SHP77 treated with DMSO at 0.1 percent for 48 hours (cell line): Measurements from ENCODE around the gene ACAD8.

Source experiments
- DNase-seq: peaks from one replicate; lab custom pipeline; 2025; lab: John Stamatoyannopoulos, UW

ACAD8 gene

DNA sequence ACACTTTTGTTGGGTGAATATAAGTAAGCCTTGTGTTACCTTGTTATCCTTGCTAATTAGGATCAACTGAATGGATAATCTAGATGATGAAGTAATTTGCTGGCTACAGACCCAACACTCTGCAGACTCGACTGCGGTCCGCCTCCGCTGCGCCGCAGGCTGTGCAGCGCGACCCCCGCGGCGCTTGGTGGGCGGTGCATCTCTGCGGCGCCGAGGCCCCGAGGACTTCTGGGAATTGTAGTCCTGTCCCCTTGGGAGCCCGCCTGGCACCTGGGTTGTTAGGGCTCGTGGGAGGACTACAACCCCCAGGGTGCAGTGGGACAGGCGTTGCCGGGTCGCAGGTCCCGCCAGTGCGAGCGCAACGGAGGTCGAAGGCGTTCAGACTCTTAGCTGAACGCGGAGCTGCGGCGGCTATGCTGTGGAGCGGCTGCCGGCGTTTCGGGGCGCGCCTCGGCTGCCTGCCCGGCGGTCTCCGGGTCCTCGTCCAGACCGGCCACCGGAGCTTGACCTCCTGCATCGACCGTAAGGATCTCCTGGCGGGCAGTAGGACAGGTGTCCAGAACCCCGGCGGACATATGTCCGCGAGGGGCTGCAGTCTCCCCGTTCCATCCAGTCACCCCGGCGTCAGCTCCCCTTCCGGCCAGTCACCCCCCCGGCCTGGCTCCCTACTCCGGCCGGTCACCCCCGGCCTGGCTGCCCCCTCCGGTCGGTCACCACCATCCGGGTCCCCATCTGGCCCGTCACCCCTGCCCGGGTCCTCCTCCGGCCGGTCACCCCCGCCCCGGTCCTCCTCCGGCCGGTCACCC lies at the start of gene ACAD8, which contains the start of gene THYN1:
TSS of gene ACAD8 (plus strand) at position 381 of the 806 bp plus-strand sequence. CDS start at position 414, 33 bp downstream.
TSS of gene THYN1 (minus strand) at position 165 of the 806 bp plus-strand sequence. CDS start 470 bp downstream, outside the sequence.
- peak; percentile 90 for DNase-seq

DNA sequence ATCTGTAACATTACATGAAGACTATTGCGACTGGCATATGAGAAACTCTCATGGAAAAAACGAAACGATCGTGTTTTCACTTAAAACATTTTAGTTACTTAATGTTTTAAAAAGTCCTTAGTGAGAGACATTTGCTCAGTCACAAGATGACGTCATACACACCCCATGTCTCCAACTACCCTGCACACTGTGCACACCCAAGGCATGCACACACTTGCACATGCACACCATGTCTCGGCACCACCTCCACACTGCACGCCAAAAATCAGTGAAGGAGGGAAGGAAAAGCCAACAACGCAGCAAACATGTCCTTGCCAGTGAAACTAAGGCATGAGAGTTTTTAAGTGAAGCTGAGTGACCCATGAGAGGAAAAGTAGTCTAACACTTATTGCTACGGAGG lies 47.6 kb upstream of the ACAD8 start:
- no peak for DNase-seq

DNA sequence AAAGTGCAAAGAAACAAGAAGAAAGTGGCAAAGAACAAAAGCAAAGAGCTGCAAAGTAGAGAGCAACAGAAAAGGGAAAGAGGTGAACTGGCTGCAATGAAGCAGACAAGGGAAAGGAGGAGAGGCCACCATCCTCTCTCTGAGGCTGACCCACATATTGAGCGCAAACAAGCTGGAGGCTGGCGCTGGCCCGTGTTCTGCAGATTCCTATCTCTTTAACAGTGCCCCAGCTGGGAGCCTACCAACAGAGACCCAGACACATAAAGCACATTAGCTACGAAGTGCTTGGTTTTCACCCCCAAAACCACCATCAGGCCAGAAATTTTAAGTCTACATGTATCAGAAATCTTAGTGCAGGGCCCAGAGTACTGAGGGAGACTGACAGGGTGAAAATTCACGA lies 47.2 kb upstream of the ACAD8 start:
- DNase-seq, result no peak

DNA sequence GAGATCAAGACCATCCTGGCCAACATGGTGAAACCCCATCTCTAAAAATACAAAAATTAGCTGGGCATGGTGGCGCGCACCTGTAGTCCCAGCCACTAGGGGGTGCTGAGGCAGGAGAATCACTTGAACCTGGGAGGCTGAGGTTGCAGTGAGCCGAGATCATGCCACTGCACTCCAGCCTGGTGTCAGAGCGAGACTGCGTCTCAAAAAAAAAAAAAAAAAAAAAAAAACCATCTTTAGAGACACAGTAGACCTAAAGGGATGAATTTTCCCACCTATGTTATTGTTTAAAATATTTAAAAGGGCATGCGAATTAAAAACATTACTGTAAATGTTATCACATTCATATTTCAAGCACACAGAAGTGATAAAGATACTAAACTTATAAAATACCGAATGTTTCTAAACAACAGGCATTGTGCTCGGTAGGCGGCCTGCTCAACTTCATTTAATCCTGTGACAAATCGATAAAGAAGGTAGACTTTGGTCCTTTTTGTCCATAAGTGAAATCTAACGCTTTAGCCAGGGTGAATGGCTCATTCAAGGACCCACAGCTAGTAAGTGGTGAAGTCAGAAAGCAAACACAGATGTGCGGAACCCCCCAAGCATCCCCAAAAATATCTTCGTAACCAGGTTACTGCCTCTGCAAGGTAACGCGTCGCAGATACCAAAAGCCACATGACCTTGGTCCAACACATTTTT lies 45.7 kb upstream of the ACAD8 start:
- peak; percentile 3 for DNase-seq

DNA sequence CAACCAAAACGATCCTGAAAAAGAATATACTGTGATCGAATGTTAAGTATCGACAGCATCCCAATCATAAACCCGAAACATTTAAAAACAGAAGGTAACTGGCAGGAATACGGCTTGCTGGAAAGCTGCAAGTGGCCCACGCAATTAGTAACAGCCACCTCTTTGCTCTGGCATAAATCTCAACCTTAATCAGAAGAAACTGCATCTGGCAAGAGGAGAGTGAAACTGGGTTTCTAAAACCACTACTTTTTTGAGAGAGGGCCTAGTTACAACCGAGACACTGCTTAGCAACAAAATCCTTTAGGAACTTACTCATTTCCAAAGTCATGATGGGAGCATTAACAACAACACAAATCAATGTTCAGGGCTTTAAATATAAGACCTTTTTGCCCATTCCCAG lies 37.5 kb upstream of the ACAD8 start:
- no peak for DNase-seq

DNA sequence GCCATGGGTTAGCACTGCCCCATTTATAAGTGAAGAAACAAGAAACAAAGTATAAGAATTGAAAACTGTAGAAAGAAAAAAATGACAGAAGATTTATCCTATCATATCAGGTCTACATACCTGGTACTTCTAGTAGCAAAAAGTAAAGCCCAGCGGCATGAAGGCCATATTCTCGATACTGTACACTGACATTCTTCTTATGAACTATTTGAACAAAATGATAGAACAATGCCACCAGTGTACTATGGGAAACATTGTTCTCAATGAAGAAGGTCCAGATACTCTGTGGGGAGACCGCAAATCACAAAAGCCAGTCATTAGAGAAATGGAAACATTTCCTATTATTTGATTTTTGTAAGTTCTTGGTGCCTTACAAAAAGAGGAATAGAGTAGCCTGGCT lies 36.6 kb upstream of the ACAD8 start:
- no peak for DNase-seq

DNA sequence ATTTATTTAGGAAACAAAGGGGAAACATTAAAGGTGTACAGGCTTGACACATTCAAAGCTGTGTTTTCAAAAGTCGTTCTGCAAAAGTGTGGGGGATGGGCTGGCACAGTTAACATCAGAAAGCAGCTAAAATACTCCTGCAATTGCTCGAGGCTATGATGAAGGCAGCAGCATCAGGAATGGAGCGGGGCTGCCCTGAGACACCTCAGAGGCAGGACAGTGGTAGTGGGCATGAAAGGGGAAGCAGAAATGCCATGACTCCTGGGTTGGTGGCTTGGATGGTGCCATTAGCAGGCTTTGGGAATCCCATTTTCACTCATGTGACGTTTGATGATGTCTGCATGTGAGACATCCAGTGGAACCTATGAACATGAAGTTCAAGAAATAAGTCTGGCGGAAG lies 30.2 kb upstream of the ACAD8 start:
- no peak for DNase-seq

DNA sequence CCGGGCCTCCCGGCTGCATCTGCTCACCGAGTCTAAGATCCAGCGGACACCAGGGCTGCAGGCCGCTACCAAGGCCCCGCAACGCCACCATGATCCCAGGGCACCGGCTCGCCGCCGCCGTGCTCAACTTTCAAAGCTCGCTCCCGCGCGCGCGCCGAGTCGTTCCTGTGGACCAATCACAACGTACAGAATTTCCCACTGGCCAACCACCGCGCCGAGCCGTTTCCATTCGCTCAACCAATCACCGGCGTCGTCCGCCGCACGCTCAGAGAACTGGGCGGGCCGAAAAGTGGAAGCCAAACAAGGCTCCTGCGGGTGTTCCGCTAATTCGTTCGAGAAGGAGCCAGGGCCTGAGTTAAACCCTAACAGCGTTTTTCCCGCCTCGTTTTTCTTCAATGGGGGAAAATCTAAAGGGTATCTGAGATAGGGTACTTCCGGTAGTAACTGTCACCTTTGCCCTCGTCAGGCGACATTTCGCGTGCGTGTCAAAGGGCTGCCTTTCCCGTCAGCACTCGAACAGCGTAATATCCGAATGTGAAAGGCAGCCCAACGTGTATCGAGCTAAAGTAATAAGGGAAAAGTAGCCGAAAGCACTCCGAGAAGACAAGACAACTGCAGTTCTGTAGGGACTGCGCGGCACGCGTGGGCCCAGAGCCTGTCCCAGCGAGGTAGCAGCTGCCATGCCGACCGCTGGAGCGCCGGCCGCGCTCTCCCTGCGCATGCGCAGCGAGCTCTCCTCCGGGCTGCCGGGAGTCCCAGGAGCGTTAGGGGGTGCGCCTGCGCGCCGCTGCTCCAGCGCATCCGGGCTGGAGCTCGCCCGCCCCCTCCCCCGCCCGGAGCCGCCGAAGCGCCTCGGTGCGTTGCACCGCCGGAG lies 29.3 kb upstream of the ACAD8 start, which contains the start of the genes NCAPD3 and VPS26B:
TSS of gene NCAPD3 (minus strand) at position 132 of the 874 bp plus-strand sequence. CDS start at position 91, 41 bp downstream.
TSS of gene VPS26B (plus strand) at position 836 of the 874 bp plus-strand sequence. CDS start 452 bp downstream, outside the sequence.
- peak; percentile 90 for DNase-seq

DNA sequence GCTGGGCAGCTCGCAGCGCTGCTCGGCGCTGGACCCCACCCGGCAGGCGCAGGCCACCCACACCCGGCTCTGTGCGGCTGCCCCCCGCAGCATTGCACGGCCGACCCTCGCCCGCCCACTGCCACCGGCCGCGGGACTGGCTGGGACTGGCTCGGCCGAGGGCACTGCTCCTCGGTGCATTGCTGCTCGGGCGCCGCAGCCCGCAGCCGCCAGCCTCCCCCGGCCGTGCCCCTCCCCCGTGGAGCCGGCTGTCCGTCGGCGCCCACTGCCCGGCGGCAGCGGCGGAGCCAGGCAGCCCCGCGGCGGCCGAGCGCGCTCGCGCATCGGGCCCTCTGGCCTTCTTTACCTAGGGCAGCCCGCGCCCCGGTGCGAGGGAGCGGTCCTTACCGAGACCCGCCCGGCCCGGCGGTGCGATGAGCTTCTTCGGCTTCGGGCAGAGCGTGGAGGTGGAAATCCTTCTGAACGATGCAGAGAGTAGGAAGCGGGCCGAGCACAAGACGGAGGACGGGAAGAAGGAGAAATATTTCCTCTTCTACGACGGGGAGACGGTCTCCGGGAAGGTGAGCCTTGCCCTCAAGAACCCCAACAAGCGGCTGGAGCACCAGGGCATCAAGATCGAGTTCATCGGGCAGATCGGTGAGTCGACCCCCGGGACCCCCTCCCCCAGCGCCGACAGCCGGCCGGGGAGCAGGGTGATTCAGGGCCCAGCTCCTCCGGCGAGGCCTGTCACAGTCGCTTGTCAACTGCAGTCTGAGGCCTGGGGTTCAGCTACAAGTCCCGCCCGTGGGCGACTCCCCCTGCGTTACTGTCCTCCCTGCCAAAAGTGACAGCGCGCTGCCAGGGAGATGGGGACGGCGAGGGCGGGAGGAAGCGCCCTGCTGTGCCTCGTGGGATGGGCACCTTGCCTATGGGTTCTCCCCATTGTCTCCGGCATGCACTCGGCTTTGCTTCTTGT lies 28.4 kb upstream of the ACAD8 start:
- DNase-seq, result no peak

DNA sequence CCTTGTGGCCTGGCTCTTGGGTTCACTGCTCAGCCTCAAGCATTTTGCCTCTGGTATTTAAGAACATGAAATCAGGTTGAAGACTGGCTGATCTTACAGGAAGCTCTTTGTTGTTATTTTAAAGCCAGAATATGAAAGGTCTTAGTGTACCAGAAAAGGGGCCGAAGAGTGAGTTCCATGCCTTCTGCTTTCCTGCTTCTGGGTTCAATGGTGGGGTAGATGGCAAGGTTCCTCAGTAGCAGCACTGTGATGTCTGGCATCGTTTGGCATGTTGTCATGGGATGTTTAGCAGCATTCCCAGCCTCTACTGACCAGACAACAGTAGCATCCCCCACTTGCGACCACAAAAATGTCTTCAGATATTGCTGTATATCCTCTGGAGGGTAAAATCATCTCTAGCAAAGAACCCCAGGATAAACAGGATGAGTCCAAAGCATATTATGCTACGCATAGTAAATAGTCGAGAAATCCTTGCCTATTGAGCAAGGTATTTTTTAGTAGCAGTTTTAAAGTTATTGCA lies 26.5 kb upstream of the ACAD8 start:
- no peak for DNase-seq

DNA sequence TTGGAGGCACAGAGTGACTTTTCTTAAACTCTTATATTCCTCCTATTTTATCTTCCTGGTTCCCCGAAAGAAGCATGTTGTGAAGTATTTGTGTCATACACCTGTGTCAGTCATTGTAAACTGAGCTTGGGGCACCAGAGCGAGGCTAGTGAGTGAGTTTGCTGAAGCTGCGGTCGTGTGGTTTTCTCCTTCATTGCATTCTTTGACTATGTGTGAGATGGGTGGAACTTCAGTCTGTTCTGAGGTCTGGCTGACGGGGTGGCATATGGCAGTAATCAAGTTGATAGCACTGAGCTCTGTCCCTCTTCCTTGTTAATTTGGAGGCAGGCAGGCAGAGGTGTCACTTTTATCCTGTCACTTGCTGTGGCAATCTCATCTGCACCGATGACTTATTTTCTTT lies 24.7 kb upstream of the ACAD8 start:
- no peak for DNase-seq

DNA sequence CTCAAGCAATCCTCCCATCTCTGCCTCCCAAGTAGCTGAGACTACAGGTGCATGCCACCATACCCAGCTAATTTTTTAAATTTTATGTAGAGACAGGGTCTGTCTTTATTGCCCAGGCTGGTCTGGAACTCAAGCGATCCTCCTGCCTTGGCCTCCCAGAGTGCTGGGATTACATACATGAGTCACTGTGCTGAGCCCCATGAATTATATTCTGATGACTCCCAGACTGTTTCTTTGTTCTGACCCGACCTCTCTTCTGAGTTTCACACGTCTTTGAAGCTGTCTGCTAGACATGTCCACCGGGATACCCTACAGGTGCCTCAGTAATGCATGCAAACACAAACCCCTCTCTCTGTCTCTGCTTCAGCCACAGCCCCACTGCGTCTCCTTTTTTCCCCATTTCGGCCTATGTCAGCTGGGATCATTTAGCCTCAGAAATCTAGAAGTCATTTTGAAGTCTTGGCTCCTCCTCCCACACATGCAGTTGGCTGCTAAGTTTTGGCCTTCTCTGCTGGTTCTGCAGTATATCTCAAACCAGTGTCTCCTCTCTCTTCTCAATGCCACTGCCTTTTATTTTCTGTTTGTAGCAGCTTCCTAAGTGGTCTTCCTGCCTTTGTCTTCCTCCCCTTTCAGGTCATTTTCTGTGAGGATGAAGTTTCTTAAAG lies 24.1 kb upstream of the ACAD8 start:
- DNase-seq, result no peak

DNA sequence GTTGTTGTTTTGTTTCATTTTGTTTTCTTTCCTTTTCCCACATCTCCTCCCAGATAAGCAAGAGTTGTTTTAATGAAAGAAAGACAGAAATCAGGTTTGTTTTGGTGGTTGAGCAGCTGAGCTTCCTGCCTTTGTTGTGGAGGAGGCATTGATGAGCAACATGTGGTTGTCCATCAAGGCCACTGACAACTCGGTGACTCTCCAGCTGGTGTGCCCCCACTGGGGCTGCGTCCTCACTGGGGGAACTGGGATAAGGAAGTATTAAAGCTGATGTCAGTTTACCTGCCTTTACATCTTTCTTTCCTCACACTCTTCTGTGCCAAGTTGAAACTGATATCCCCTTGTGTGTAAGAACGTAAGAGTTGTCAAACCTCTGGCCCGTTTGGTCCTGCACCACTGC lies 23.0 kb upstream of the ACAD8 start:
- DNase-seq, result no peak

DNA sequence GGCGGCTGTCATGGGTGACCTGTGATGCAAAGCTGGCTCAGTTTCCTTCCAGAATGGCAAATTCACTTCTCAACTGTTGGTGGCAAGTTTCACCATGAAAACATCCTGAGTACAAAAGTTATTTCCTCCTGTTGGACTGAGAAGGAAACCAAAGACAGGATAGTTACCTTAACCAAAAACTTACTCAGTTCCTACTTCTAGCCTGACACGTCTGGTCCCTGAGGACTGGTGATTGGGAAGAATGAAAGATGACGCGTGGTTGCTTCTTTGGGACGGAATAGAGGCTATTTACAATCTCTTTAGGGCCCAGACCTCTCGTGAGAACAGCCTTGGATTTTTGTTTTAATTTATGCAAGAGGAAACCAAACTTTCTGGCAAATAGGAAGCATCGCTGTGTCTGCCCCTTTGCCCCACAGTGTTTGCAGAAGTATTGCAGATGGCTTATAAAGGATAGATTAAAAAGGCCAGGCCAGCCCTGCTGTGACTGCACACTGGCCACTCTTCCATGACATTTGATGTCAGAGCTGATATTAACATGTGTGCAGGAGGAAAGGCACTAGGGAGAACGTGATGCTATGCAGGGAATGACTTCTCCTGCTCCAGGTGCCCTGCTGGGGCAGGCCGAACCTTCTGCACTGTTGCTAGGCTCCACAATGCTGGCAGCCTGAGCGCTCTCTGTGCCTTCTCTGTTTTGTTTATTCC lies 21.3 kb upstream of the ACAD8 start:
- no peak for DNase-seq

DNA sequence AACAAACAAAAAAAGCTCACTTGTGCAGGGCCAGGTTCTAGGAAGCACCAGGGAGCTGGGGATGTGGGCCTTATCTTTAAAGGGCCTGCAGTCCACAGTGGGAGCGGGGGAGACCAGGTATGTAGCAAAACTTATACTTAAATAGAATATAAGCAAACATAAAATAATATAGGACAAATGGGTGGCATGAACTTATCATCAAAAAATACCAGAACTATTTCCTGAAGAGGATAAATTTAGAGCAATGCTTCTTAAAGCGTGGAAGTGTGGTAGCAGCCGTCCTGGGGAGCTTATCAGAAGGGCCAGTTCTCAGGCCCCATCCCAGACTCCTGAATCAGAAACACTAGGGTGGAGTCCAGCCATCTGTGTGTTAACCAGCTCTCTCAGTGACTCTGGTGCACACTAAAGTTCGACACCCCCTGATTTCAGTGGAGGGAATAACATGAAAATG lies 19.6 kb upstream of the ACAD8 start:
- DNase-seq, result no peak

DNA sequence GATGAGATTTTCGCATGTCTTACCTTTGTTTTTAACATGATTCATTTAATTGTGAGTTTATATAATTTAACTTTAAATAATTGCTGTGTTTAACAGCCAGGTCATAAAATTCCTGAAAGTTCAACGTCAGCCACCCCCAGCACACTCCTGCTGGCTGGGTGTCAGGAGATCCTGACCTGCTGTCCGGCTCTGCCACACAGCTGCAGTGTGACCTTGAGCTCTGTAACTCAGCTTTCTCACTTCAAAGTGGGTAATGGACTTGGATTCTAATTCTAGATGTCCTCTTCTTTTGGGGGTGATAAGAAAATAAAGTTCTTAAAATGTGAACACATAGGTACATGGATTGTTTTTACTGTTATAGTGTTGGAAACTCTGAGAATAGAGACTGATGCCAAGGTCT lies 18.0 kb upstream of the ACAD8 start:
- DNase-seq, result no peak

DNA sequence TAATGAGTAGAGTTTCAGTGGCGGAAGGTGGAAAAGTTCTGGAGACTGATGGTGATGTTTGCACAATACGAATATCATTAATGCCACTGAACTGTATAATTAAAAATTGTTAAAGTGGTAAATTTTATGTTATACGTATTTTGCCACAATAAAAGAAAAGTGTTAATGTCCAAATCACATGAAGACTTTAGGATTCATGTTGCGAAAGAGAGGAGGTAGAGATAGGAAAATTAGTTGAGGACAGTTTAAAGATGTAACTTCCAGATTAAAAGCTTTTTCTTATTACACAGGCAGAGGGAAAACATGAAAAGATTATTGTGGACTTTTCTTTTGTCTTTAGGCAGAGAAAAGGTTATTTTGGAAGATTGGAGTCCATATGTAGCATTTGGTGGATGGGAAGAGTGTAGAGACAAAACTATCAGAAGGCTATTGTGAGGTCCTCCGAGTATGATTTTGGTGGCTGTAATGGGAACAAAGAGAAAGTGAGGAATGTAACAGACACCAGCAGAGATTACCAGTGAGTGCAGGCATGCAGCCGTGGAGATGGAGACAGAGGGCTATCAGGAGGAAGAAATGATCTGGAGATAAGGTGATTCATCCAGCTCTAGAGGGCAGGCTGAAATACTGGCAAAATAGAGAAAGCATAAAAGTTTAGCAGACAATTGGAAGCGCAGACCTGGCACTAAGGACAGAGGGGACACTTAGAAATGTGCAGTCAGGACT lies 16.4 kb upstream of the ACAD8 start:
- DNase-seq, result no peak

DNA sequence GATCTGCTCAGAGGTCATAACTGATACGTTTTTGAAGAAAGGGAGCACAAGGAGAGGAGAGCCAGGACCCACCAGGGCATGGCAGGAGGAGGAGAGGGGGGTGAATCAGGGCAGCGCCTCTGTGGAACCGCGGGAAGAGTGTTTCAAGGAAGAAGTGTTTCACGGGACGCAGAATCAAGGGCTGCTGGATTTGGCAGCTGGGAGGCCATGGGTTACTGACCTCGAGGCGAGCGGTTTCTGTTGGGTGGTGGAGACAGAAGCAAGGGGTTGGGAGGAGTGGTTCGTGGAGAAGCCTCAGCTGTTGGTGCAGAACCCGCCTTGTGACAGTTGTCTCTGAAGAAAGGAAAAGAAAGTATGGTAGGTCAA lies 15.8 kb upstream of the ACAD8 start:
- DNase-seq, result no peak

DNA sequence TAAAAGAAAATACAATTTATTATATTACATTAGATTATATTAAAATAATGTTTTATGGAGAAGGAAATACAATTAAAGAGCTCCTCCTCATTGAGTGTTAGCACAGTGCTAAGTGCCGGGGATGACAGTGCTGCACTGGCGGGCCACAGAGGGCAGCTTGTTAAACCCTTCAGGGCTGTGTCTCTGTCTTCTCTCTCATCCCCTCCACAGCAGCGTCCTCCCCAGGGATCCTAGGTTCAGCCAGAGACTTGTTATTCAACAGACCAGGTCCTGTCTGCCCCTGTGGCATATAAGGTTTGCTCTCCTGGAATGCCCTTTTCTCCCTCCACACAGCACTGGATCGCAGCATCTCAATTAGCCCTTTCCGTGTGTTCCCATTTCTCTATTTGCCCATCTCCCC lies 14.4 kb upstream of the ACAD8 start:
- no peak for DNase-seq
